GM10266 (cell line): Measurements from ENCODE around the gene CACNA1F.

Experiments used
- DNase-seq: peaks from one replicate; pipeline ENCODE4 v3.0.0; 2012; ENCODE audit errors: extremely low spot score
- TF ChIP-seq, protein P1 (sequence below): IDR thresholded peaks from 2 replicates; pipeline ENCODE4 v1.5.1; 2012; ENCODE audit warnings: mild to moderate bottlenecking, low read depth; ENCODE audit not compliant: control insufficient read depth, insufficient read depth; ENCODE audit errors: missing control alignments

CACNA1F gene

DNA sequence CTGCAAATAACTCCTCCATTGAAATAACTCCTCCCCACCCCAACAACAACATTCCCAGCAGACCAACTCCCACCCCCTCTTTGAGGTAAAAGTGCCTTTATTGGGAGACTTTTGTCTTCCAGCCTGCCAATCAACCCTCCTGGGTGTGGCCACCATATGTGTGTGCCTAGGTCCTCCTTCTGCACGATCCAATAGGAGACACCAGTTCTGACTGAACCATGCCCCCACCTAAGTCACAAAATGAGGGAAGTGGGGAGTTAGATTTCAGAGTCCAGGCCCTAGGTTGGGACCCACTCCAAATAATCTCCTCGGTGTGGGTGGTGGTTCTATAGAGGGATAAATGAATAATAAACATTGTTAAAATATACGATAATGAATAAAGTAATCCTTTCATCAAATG is 58.4 kb downstream of the CACNA1F start:
- TF ChIP-seq, protein P1, sequence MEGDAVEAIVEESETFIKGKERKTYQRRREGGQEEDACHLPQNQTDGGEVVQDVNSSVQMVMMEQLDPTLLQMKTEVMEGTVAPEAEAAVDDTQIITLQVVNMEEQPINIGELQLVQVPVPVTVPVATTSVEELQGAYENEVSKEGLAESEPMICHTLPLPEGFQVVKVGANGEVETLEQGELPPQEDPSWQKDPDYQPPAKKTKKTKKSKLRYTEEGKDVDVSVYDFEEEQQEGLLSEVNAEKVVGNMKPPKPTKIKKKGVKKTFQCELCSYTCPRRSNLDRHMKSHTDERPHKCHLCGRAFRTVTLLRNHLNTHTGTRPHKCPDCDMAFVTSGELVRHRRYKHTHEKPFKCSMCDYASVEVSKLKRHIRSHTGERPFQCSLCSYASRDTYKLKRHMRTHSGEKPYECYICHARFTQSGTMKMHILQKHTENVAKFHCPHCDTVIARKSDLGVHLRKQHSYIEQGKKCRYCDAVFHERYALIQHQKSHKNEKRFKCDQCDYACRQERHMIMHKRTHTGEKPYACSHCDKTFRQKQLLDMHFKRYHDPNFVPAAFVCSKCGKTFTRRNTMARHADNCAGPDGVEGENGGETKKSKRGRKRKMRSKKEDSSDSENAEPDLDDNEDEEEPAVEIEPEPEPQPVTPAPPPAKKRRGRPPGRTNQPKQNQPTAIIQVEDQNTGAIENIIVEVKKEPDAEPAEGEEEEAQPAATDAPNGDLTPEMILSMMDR = no peak
- peak; percentile 1 for DNase-seq

DNA sequence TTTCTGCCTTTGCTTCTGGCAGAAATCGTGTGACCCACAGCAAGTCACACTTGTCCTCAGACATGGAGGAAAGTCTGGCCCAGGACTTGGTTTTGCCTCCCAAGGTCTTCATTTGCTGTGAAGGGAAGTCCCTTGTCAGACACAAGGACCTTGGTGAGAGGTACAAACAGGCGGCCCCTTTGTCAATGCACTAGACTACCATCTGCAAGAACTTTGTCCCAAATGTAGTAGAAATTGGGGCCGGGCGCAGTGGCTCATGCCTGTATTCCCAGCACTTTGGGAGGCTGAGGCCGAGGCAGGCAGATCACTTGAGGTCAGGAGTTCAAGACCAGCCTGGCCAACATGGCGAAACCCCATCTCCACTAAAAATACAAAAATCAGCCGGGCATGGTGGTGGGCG is 59.6 kb downstream of the CACNA1F start:
- DNase-seq = peak; percentile 3

DNA sequence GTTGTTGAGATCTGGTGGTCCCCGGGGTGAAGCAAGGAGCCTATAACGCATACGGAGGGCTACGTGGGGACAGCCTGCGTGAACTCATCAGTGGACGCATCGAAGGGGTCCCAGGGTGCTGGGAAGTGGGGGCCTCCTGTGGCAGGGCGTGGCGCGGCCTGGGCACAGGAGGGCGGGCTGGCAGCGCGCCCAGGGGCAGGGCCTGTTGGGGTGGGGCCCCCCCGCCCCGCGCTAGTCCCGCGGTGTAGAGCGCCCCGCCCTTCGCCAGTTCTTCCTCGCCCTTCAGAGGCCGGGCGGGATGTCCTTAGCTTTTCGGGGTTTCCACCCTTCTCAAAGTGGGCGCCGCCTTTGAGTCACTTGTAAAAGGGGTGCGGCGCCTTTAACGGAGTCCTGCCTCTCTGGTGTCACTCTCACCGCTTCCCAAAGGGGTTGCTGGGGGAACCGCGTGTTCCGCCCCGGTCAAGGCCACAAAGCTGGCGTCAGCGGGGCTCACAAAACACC is 60.8 kb downstream of the CACNA1F start:
- peak; percentile 72 for DNase-seq
- TF ChIP-seq, protein P1 = no peak

DNA sequence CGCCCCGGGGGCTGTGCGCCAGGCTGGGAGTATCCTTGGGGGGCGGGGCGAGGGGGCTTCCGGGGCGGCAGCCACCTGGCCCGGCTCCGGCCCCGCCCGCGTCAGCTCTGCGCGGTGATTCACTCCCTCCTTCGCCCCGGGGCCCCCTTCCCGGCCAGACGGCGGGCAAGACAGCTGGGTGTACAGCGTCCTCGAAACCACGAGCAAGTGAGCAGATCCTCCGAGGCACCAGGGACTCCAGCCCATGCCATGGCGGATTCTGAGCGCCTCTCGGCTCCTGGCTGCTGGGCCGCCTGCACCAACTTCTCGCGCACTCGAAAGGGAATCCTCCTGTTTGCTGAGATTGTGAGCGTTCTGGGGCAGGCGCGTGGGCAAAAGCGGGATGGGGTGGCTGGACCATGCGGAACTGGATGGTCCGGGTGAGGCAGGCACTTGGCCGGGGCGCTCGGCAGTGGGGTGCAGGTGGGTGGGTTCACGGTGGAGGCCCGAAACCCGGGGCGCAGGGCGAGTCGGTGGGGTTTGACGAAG is 61.3 kb downstream of the CACNA1F start, which contains the start of gene PLP2:
Gene PLP2 (plus strand): TSS at position 147 of the 528 bp plus-strand sequence. CDS start 103 bp downstream, at position 250.
- peak; percentile 58 for DNase-seq
- TF ChIP-seq, protein P1 = no peak

DNA sequence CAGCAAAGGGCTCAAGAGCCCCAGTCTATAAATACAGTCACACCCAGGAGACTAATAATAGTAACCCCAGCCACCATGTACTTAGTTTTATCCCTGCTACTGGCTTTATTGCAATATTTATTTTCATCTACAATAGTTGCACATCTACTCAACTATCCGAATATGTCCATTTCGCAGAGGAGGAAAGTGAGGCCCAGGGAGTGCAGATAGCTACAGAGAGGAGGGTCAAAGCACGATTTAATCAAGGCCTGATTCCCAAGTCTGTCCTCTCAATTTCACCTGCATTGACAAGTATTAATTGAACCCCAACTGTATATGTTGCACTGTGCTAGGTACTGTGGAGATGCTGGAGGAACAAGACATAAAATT is 65.4 kb downstream of the CACNA1F start:
- DNase-seq = no peak
- TF ChIP-seq, protein P1 = no peak

DNA sequence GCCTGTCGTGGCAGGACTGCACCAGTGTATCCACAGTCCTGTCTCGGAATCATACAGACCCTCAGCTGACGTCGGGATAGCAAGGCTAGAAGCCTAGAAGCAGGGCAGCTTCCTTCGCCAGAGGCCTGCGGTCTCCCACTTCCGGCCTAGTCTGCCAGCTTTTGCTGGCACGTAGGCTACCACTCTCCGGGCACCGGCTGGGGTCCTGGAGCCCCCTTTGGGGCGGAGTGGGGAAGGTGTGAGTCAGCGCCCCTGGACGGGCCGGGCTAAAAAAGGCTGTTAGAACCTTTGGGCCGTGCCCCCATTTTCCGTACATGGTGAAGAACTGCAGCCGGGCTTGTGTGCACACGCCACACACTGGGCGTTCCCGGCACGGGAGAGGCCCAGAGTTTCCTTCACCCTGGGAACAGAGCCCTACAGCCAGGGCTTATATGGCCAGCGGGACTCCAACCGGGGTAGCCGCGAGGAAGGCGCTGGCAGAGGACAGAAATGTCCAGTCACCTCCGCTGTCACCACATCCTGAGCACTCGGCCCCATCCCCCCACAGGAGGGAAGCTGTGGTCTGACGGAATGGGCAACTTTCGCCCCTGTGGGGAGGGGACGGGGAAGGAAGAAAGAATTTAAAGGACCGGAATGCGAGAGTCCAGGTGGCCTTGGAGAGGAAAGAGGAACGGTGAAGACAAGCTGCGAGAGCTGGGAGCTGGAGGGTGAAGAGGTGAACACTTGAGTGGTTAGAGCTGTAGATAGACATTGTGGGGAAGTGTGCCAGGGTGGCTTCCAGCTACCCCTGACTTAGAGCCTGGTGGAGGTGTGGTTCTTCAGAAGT is 66.0 kb downstream of the CACNA1F start:
- TF ChIP-seq, protein P1 = no peak
- DNase-seq = peak; percentile 23

DNA sequence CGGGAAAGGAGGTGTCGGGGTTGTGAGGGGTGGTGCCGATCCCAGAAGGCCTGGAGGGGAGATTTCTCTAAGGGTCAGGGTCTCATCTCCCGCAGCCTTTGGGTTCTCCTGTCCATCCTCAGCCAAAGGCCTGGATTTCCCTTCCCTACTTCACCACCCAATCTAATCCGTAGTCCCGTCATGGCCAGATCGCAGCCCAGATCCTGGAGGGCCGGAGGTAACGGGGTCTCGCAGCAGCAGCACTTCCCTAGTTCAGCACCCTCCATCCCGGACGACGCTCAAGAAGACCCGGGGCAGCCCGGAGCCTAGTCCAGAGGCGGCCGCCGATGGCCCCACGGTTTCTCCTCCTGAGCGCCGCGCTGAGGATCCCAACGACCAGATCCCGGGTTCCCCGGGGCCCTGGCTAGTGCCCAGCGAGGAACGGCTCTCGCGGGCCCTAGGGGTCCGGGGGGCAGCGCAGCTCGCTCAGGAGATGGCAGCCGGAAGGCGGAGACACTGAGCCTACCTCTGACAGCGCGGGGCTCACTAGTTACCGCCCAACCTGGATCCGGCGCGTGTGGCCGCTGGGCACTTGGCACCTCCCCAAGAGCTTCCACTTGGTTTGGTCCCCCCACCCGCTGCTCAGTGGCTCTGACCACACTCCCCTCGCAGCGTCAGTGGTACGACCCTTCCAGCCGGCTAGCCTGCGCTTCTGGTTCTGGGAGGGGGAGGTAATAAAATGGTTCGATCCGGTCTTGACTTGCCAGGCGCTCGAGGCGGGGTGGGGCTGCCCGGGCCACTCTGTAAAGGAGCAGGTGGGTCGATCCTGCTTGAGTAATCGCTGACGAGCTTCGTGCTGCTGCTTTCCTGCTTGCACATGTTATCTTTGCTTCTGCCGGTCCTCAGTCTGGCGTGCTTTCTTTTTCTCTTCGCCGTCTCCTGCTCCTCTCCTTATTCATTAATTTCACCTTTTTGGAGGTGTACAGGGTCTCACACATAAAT is 66.9 kb downstream of the CACNA1F start:
- DNase-seq = peak; percentile 43
- TF ChIP-seq, protein P1 = peak; percentile 39
